T47D (cell line): ENCODE results near the gene KCNJ9.

Source experiments
- DNase-seq, 2 experiments: peaks; one replicate each; pipeline versions ENCODE4 v3.0.0 to v3.0.0-alpha.2; 2011 to 2012; ENCODE audit warnings: low read depth in 1 of 2, low spot score in 1 of 2
- JUND ChIP-seq: IDR thresholded peaks from 2 replicates; pipeline ENCODE4 v1.6.1; 2012; ENCODE audit warnings: low read depth
- in situ Hi-C: cut with HindIII; loops from 2 replicates; pipeline ENCODE4 v1.10.0; 2016; ENCODE audit warnings: low sequenced_read_pairs, low pct_unique_long_range_greater_than_20kb

Gene KCNJ9

DNA sequence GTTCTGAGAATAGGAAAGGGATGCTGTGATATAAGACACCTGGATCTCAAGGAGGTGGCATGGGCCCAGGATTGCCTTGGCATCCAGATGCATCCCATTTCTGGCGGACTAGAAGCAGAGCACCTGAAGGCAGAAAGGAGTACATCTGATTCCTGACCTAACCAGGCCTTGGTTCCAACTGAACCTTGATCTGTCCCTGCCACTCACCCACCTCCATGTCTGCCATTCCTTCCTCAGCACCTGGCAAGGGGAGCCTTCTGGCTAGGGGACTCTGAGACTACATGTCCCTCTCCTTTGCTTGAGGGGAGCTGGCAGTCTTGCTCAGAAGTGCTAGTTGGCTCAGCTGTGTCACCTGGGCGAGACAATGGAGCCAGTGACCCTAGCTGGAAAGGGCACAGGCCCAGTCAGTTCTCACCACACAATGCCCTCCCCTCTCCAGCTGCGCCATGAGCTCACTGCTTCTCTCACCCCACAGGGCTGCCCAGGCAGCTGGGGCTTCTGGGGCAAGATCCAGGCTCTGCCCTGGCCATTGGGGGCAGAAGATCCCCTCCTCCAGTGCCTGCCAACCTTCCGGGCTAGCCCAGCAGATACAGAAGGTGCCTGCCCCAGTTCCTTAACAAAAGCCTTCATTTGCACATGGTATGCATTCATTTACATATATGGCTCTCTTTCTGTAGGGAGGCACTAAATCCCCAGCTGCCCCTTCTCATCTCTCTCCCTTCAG is 14.2 kb downstream of the KCNJ9 start:
- TF ChIP-seq JUND, result no peak
- no peak for DNase-seq
- in situ Hi-C loops, result no loop called here

DNA sequence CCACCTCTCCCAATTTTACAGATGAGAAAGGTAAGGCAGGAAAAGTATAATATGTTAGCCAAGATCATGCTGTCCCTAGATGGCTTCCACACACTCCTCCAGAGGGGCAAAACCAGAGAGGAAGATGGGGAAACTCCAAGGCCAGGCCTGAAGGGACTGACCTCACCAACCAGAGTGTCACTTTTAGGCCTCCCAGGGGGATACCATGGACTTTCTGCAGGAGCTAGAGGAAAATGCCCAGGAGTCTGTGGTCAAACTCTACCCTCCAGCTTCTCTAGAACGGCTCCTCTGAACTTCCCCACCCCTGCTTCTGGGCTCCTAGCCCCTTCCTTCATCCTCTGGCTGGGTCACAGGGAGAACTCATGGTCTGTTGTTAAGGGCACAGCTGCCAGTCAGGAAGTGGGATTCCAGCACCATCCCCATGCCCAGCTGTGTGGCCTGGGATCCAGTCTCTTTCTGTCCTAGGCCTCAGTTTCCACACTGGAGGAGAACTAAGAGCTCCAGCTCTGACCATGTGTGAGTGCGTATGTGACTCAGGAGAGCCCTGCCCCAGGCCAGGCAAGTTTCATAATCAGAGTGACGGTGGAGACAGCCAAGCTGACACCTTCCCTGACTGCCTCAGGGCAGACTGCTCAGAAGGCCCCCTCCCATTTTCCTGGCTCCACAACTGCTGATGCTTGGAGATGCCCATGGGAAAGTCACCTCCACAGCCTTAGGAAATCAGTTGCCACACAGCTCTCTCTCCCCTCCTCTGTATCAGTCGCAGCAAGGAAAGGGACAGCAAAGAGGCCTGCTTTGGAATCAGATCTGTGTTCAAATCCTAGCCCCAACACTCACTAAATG is 15.2 kb downstream of the KCNJ9 start:
- in situ Hi-C loops, result no loop called here
- TF ChIP-seq JUND, result no peak
- peak in 1 of 2 experiments; percentile 35 for DNase-seq

GRCh38 chr1:160097151-160097910 is 16.0 kb downstream of the KCNJ9 start:
- no peak for DNase-seq
- TF ChIP-seq JUND, result no peak
- in situ Hi-C loops, result no loop called here

- in situ Hi-C loops, result no loop called here
- TF ChIP-seq JUND, result no peak
- DNase-seq, result peak; percentile 91 to 94
These were observed 16.8 kb downstream of the KCNJ9 start, which contains the start of gene IGSF8 for GRCh38 chr1:160097911-160098851. IGSF8 (minus strand) TSS chr1:160098619; CDS start chr1:160098472, 147 bp downstream.

DNA sequence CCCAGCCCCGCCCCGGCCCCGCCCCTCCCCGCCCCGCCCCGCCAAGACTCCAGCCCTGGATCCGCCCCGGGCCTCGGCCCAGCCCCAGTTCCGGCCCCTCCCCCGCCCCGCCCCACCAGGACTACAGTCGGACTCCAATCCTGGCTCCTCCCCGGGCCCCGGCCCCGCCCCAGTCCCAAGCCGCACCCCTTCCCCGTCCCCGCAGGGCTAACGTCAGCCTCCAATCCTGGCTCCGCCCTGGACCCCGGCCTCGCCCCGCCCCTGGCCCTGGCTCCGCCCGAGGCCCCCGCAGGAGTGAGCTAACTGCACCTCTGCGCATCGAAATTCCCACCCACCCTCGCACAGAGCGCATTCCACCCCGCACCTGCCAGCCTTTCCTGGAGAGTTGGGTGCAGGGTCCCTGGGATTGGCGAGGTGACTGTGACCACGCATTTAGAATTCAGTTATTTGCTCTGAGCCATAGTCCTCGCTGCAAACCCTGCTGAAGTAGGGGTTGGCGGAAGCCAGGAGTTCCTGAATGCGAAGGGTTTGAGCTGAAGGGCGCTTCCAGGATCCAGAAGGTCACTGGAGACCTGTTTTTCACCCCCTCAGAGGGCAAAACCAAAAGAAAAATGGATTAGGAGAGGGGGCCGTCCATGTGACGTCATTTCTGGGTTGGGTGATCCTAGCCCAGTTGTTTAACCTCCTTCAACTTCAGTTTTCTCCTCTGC is 17.7 kb downstream of the KCNJ9 start:
- in situ Hi-C loops, result no loop called here
- no peak for TF ChIP-seq JUND
- peak; percentile 95 to 97 for DNase-seq

- DNase-seq, result no peak
- TF ChIP-seq JUND, result no peak
- in situ Hi-C loops, result no loop called here
These were observed 18.5 kb downstream of the KCNJ9 start for GRCh38 chr1:160099716-160100375.

- in situ Hi-C loops, result no loop called here
- DNase-seq, result peak; percentile 91 to 93
These were observed 19.8 kb downstream of the KCNJ9 start for GRCh38 chr1:160101037-160101716.

DNA sequence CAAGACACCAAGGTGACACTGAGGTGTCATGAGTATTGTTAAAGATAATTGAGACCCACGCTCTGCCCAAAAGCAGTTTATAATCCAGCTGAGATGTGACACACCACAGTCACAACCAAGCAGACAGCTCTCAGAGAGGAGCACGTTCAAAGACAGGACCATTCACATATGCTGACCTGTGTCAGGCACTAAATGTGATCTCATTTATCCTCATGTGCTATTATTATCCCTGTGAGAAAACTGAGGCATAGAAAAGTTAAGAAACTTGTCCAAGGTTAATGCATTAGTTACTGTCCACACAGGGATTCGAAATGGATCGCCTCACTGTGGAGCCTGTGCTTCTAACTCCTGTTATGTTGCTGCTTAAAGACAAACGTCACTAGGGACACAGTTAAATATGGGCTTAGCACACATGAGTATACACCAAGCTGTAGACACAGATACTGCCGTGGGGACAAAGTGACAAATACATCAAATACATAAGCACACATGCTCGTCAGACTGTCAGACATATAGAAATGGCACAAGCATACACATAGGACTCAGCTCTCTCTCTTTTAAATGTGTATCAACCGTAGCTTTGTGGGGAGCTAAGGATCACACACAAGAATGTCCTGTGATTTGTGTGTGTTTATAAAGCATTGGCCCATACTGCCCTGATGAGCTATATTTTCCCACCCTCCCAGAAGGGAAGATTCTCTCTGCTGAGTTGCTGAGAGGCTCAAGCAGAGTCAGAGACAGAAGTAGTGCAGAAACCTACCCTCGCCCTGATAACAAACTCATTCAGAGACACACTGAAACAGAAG is 20.6 kb downstream of the KCNJ9 start:
- no peak for DNase-seq
- in situ Hi-C loops, result no loop called here
- TF ChIP-seq JUND, result no peak

More at GRCh38 chr1:160101037-160101716, 19.8 kb downstream of the KCNJ9 start:
- no peak for TF ChIP-seq JUND

GRCh38 chr1:160103658-160104408 is 22.5 kb downstream of the KCNJ9 start:
- no peak for DNase-seq
- TF ChIP-seq JUND, result no peak
- in situ Hi-C loops, result no loop called here
